ENCODE data around the gene ABI3BP.

The ABI3BP gene

DNA sequence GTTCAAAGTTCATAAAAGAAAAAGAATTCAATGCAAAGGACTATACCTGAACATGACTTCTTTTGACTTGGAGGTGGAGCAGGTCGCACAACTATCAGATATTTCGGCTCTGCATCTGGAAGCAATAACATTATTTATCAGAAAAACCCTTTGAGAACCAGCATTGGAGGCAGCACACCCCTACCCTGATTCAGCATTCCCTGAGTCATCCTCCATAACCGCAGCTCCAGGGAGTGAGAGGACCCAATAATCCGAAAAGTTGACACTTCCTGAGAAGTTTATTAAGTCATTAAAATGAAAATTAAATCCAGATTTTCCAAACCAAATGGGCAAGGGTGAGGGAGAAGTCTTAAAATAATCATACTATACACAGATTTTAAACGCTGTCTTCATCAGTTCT lies 90.6 kb downstream of the ABI3BP start:
- no peak overlapping the region for H3K4me3 ChIP-seq (ENCODE audit: severe bottlenecking)
- no peak for ATAC-seq (ENCODE audit: low read depth)
- no peak for TF ChIP-seq CTCF (IDR thresholded peaks at IDR 0.05; ENCODE audit: poor library complexity, severe bottlenecking)
- no peak overlapping the region for H3K27ac ChIP-seq (ENCODE audit: poor library complexity, severe bottlenecking)
- no peaks in the 10 kb centered on the region for H3K9me3 ChIP-seq (ENCODE audit: severe bottlenecking)
- no peaks in the 10 kb centered on the region for H3K27me3 ChIP-seq (ENCODE audit: insufficient read depth, poor library complexity, severe bottlenecking)
- DNase-seq (ENCODE audit: low spot score) = no peak
- peaks cover 32% of the 10 kb centered on the region for H3K4me1 ChIP-seq (ENCODE audit: insufficient read depth, poor library complexity, severe bottlenecking)
- H3K36me3 ChIP-seq (ENCODE audit: low read depth) = no peaks in the 10 kb centered on the region

- no peak for TF ChIP-seq CTCF (IDR thresholded peaks at IDR 0.05; ENCODE audit: poor library complexity, severe bottlenecking)
- Histone ChIP-seq H3K27ac (ENCODE audit: poor library complexity, severe bottlenecking) (peak overlapping the region; percentile 50), H3K9me3 (ENCODE audit: severe bottlenecking) (no peaks in the 10 kb centered on the region), H3K36me3 (ENCODE audit: low read depth) (no peaks in the 10 kb centered on the region), H3K4me1 (ENCODE audit: insufficient read depth, poor library complexity, severe bottlenecking) (peaks cover 32% of the 10 kb centered on the region), H3K27me3 (ENCODE audit: insufficient read depth, poor library complexity, severe bottlenecking) (no peaks in the 10 kb centered on the region), H3K4me3 (ENCODE audit: severe bottlenecking) (no peak overlapping the region)
- DNase-seq (ENCODE audit: low spot score) (no peak), ATAC-seq (ENCODE audit: low read depth) (peak; percentile 90)
Measured at GRCh38 chr3:100900671-100901335, 92.4 kb downstream of the ABI3BP start.

GRCh38 chr3:100899440-100900091 lies 93.7 kb downstream of the ABI3BP start:
- no peak overlapping the region for H3K4me3 ChIP-seq (ENCODE audit: severe bottlenecking)
- DNase-seq (ENCODE audit: low spot score) (no peak), ATAC-seq (ENCODE audit: low read depth) (no peak)
- H3K27me3 ChIP-seq (ENCODE audit: insufficient read depth, poor library complexity, severe bottlenecking) = no peaks in the 10 kb centered on the region
- peak overlapping the region; percentile 50 for H3K27ac ChIP-seq (ENCODE audit: poor library complexity, severe bottlenecking)
- no peaks in the 10 kb centered on the region for H3K9me3 ChIP-seq (ENCODE audit: severe bottlenecking)
- no peaks in the 10 kb centered on the region for H3K36me3 ChIP-seq (ENCODE audit: low read depth)
- peaks cover 32% of the 10 kb centered on the region for H3K4me1 ChIP-seq (ENCODE audit: insufficient read depth, poor library complexity, severe bottlenecking)
- no peak for TF ChIP-seq CTCF (IDR thresholded peaks at IDR 0.05; ENCODE audit: poor library complexity, severe bottlenecking)

DNA sequence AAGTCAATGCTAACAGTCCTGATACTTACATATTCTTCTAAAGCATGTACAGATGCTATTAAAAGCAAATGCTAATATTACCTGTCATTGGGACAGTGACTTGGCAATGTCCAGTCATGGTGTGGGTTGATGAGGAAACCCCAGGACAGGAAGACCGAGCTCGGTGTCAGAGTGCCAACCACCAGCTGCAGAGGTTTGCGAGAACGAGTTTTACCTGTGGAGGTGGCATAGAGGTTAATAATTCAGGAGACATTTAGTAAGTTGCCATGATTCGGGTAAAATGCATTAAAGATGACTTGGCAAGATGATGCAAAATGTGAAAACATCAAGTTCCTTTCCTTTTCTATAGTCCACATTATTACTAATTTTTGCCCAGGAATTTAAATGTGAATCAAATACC lies 94.5 kb downstream of the ABI3BP start:
- ATAC-seq (ENCODE audit: low read depth) (no peak), DNase-seq (ENCODE audit: low spot score) (no peak)
- TF ChIP-seq CTCF (IDR thresholded peaks at IDR 0.05; ENCODE audit: poor library complexity, severe bottlenecking) = no peak
- Histone ChIP-seq H3K27ac (ENCODE audit: poor library complexity, severe bottlenecking) (no peak overlapping the region), H3K36me3 (ENCODE audit: low read depth) (no peaks in the 10 kb centered on the region), H3K4me3 (ENCODE audit: severe bottlenecking) (no peak overlapping the region), H3K4me1 (ENCODE audit: insufficient read depth, poor library complexity, severe bottlenecking) (peaks cover 32% of the 10 kb centered on the region), H3K9me3 (ENCODE audit: severe bottlenecking) (no peaks in the 10 kb centered on the region), H3K27me3 (ENCODE audit: insufficient read depth, poor library complexity, severe bottlenecking) (no peaks in the 10 kb centered on the region)

GRCh38 chr3:100896994-100897393 lies 96.2 kb downstream of the ABI3BP start:
- Histone ChIP-seq H3K9me3 (ENCODE audit: severe bottlenecking) (no peaks in the 10 kb centered on the region), H3K27ac (ENCODE audit: poor library complexity, severe bottlenecking) (no peak overlapping the region), H3K4me1 (ENCODE audit: insufficient read depth, poor library complexity, severe bottlenecking) (peaks cover 32% of the 10 kb centered on the region), H3K4me3 (ENCODE audit: severe bottlenecking) (no peak overlapping the region), H3K36me3 (ENCODE audit: low read depth) (no peaks in the 10 kb centered on the region), H3K27me3 (ENCODE audit: insufficient read depth, poor library complexity, severe bottlenecking) (no peaks in the 10 kb centered on the region)
- ATAC-seq (ENCODE audit: low read depth) (no peak), DNase-seq (ENCODE audit: low spot score) (no peak)
- no peak for TF ChIP-seq CTCF (IDR thresholded peaks at IDR 0.05; ENCODE audit: poor library complexity, severe bottlenecking)

Measured in RWPE2 (cell line).